OCI-LY3 (cell line): ENCODE data around the gene ETDB.

Source experiments
- CTCF ChIP-seq: fragments of 200-600, 300-600 bp; sonication (generic); IDR thresholded peaks from 2 replicates; pipeline ENCODE4 v1.5.1; 2014; ENCODE audit warnings: antibody characterized with exemption, low read length, low read depth
- EZH2phosphoT487 ChIP-seq: fragments of 200-600 bp; shearing (Covaris generic); IDR thresholded peaks from 2 replicates; pipeline ENCODE4 v1.6.1; 2018; ENCODE audit warnings: antibody characterized with exemption, mixed run types, low read depth

GRCh38 chrX:135112096-135112729, 8.1 kb downstream of the ETDB start:
- TF ChIP-seq CTCF (peak; percentile 72), EZH2phosphoT487 (no peak)
